HG03045 (cell line): Measurements from ENCODE around the gene NLGN1.

ENCODE experiments used
- ATAC-seq: cut with Tn5 transposase; IDR thresholded peaks from one replicate; pipeline ENCODE4 v1.9.1; 2021; ENCODE audit warnings: mild to moderate bottlenecking, moderate library complexity; ENCODE audit not compliant: unreplicated experiment

Gene NLGN1

GRCh38 chr3:173706630-173707029 lies 309.1 kb downstream of the NLGN1 start:
- no peak for ATAC-seq

GRCh38 chr3:173708191-173708590 lies 310.6 kb downstream of the NLGN1 start:
- no peak for ATAC-seq

- ATAC-seq: no peak
These were observed 311.5 kb downstream of the NLGN1 start for GRCh38 chr3:173709026-173709425.

- no peak for ATAC-seq
These were observed 314.1 kb downstream of the NLGN1 start for GRCh38 chr3:173711619-173712018.

- no peak for ATAC-seq
These were observed 322.0 kb downstream of the NLGN1 start for GRCh38 chr3:173719585-173719984.

GRCh38 chr3:173725507-173725906 lies 328.0 kb downstream of the NLGN1 start:
- ATAC-seq: no peak

- no peak for ATAC-seq
These were observed 332.8 kb downstream of the NLGN1 start for GRCh38 chr3:173730391-173730790.

GRCh38 chr3:173732237-173732636 lies 334.7 kb downstream of the NLGN1 start:
- ATAC-seq: no peak

GRCh38 chr3:173733029-173733652 lies 335.6 kb downstream of the NLGN1 start:
- no peak for ATAC-seq

- no peak for ATAC-seq
These were observed 336.9 kb downstream of the NLGN1 start for GRCh38 chr3:173734473-173734872.

- no peak for ATAC-seq
These were observed 337.4 kb downstream of the NLGN1 start for GRCh38 chr3:173734895-173735294.

GRCh38 chr3:173735841-173736240 lies 338.3 kb downstream of the NLGN1 start:
- ATAC-seq: no peak

GRCh38 chr3:173737167-173737808 lies 339.7 kb downstream of the NLGN1 start:
- ATAC-seq: no peak

GRCh38 chr3:173739726-173740125 lies 342.2 kb downstream of the NLGN1 start:
- no peak for ATAC-seq

- no peak for ATAC-seq
These were observed 344.9 kb downstream of the NLGN1 start for GRCh38 chr3:173742491-173742890.

- no peak for ATAC-seq
These were observed 345.6 kb downstream of the NLGN1 start for GRCh38 chr3:173743111-173743510.

GRCh38 chr3:173743516-173743915 lies 346.0 kb downstream of the NLGN1 start:
- ATAC-seq: no peak

GRCh38 chr3:173744479-173744878 lies 346.9 kb downstream of the NLGN1 start:
- ATAC-seq: no peak

- no peak for ATAC-seq
These were observed 347.4 kb downstream of the NLGN1 start for GRCh38 chr3:173744895-173745294.

GRCh38 chr3:173745952-173746682 lies 348.6 kb downstream of the NLGN1 start:
- ATAC-seq: no peak

GRCh38 chr3:173747427-173747826 lies 349.9 kb downstream of the NLGN1 start:
- no peak for ATAC-seq

- ATAC-seq: no peak
These were observed 350.6 kb downstream of the NLGN1 start for GRCh38 chr3:173748105-173748504.
